ENCODE data around the gene ZBED4.

DNA sequence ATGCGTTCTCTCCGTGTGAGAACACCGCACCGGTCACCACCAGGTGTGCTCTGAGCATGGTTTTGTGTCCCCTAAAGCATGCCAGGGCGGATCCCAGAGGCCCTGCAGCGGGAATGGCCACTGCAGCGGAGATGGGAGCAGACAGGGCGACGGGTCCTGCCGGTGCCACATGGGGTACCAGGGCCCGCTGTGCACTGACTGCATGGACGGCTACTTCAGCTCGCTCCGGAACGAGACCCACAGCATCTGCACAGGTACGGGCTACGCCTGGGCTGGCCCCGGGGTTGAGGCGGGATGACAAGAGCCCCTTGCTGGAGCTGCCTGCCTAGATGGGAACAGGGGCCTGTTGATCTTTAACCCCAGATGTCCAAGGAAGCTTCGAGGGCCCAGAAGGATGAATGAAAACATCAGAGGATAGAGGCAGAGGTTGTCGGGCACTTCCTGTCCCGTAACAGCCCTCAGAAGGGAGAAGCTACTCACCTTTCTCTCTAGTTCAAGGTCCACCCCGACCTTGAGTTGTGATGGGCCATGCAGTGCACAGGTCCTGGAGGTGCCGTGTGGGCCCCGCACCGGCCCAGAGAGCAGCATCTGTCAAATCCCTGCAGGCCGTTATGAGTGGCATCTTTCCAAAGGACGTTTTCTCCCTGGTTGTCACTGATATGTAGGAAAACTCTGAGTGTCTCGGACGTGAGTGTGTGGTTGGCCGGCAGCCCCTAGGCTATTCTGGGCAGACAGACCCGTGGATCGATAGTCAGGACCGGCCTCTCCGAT is 68.0 kb downstream of the ZBED4 start:
- TF ChIP-seq YY1 (IDR thresholded peaks at IDR 0.05; ENCODE audit: extremely low read depth, insufficient replicate concordance, low read depth, low read length) (no peak), POLR2AphosphoS5 (IDR thresholded peaks at IDR 0.05; ENCODE audit: low read depth, low read length) (no peak), JUND (IDR thresholded peaks at IDR 0.05) (no peak), POLR2A (IDR thresholded peaks at IDR 0.05; ENCODE audit: borderline replicate concordance, extremely low read depth, insufficient read depth, insufficient read length) (no peak), CTCF (IDR thresholded peaks at IDR 0.05 in 2 of 3, conservative IDR thresholded peaks at IDR 0.05 in 1 of 3; ENCODE audit: borderline replicate concordance in 1 of 3, insufficient read depth in 1 of 3, low read depth in 2 of 3, low read length in 2 of 3) (no peak), EZH2 (IDR thresholded peaks at IDR 0.05) (no peak), SP1 (IDR thresholded peaks at IDR 0.05; ENCODE audit: low read depth) (no peak), TCF7L2 (IDR thresholded peaks at IDR 0.05; ENCODE audit: borderline replicate concordance, extremely low read depth, insufficient read depth, insufficient read length) (no peak), EGR1 (IDR thresholded peaks at IDR 0.05; ENCODE audit: low read depth) (no peak), ZNF274 (IDR thresholded peaks at IDR 0.05; ENCODE audit: low read depth, low read length) (no peak), ZFX (IDR thresholded peaks at IDR 0.05) (no peak), REST (IDR thresholded peaks at IDR 0.05; ENCODE audit: low read depth) (no peak), RAD21 (IDR thresholded peaks at IDR 0.05; ENCODE audit: low read depth) (no peak)
- TF ChIP-seq, protein P1, sequence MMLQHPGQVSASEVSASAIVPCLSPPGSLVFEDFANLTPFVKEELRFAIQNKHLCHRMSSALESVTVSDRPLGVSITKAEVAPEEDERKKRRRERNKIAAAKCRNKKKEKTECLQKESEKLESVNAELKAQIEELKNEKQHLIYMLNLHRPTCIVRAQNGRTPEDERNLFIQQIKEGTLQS (IDR thresholded peaks at IDR 0.05), result no peak
